ENCODE results near the gene OGA.
"Not testable (repeated sequence)": the region's sequence is repeated elsewhere in the genome, so short reads cannot be mapped to it uniquely, and the experiment has no call there.

Gene OGA

GRCh38 chr10:101797403-101798059 is 20.7 kb downstream of the OGA start:
- no peaks in the 10 kb centered on the region for H3K27me3 ChIP-seq (ENCODE audit: control insufficient read depth, insufficient read depth, low read length)
- peaks cover 29% of the 10 kb centered on the region for H3K36me3 ChIP-seq (ENCODE audit: control insufficient read depth, insufficient read depth, low read length)
- H3K9me3 ChIP-seq (ENCODE audit: control insufficient read depth, insufficient read depth, low read length): no peaks in the 10 kb centered on the region
- H3K27ac ChIP-seq (ENCODE audit: low read length): no peak overlapping the region
- no CpG with 5 or more reads among the region's 4 CpGs for WGBS (ENCODE audit: insufficient coverage, insufficient read length)
- no peak for DNase-seq (ENCODE audit: low read depth, low spot score)
- H3K4me1 ChIP-seq (ENCODE audit: control insufficient read depth, insufficient read depth, low read length): no peaks in the 10 kb centered on the region
- H3K4me3 ChIP-seq (ENCODE audit: low read length): no peak overlapping the region

- H3K4me3 ChIP-seq (ENCODE audit: low read length): no peak overlapping the region
- no peaks in the 10 kb centered on the region for H3K27me3 ChIP-seq (ENCODE audit: control insufficient read depth, insufficient read depth, low read length)
- no CpG with 5 or more reads among the region's 12 CpGs for WGBS (ENCODE audit: insufficient coverage, insufficient read length)
- no peaks in the 10 kb centered on the region for H3K4me1 ChIP-seq (ENCODE audit: control insufficient read depth, insufficient read depth, low read length)
- H3K36me3 ChIP-seq (ENCODE audit: control insufficient read depth, insufficient read depth, low read length): peaks cover 18% of the 10 kb centered on the region
- H3K9me3 ChIP-seq (ENCODE audit: control insufficient read depth, insufficient read depth, low read length): no peaks in the 10 kb centered on the region
- no peak overlapping the region for H3K27ac ChIP-seq (ENCODE audit: low read length)
- no peak for DNase-seq (ENCODE audit: low read depth, low spot score)
These were observed 24.7 kb downstream of the OGA start for GRCh38 chr10:101793526-101793925.

- no peaks in the 10 kb centered on the region for H3K9me3 ChIP-seq (ENCODE audit: control insufficient read depth, insufficient read depth, low read length)
- DNase-seq (ENCODE audit: low read depth, low spot score): no peak
- H3K27me3 ChIP-seq (ENCODE audit: control insufficient read depth, insufficient read depth, low read length): no peaks in the 10 kb centered on the region
- no peaks in the 10 kb centered on the region for H3K4me1 ChIP-seq (ENCODE audit: control insufficient read depth, insufficient read depth, low read length)
- no peak overlapping the region for H3K4me3 ChIP-seq (ENCODE audit: low read length)
- H3K27ac ChIP-seq (ENCODE audit: low read length): no peak overlapping the region
- H3K36me3 ChIP-seq (ENCODE audit: control insufficient read depth, insufficient read depth, low read length): peaks cover 22% of the 10 kb centered on the region
- WGBS (ENCODE audit: insufficient coverage, insufficient read length): no CpG with 5 or more reads among the region's 7 CpGs
These were observed 28.6 kb downstream of the OGA start for GRCh38 chr10:101789686-101790085.

- not testable (repeated sequence) for H3K4me3 ChIP-seq (ENCODE audit: low read length); H3K27ac ChIP-seq (ENCODE audit: low read length); H3K9me3 ChIP-seq (ENCODE audit: control insufficient read depth, insufficient read depth, low read length); H3K4me1 ChIP-seq (ENCODE audit: control insufficient read depth, insufficient read depth, low read length); DNase-seq (ENCODE audit: low read depth, low spot score); H3K27me3 ChIP-seq (ENCODE audit: control insufficient read depth, insufficient read depth, low read length)
- H3K36me3 ChIP-seq (ENCODE audit: control insufficient read depth, insufficient read depth, low read length): peaks cover 22% of the 10 kb centered on the region
- WGBS (ENCODE audit: insufficient coverage, insufficient read length): no CpG with 5 or more reads among the region's 9 CpGs
These were observed 29.0 kb downstream of the OGA start for GRCh38 chr10:101789231-101789630.

GRCh38 chr10:101785801-101786200 is 32.4 kb downstream of the OGA start:
- no CpG with 5 or more reads among the region's 2 CpGs for WGBS (ENCODE audit: insufficient coverage, insufficient read length)
- Histone ChIP-seq H3K36me3 (ENCODE audit: control insufficient read depth, insufficient read depth, low read length) (peaks cover 13% of the 10 kb centered on the region), H3K9me3 (ENCODE audit: control insufficient read depth, insufficient read depth, low read length) (no peaks in the 10 kb centered on the region), H3K27me3 (ENCODE audit: control insufficient read depth, insufficient read depth, low read length) (no peaks in the 10 kb centered on the region), H3K4me3 (ENCODE audit: low read length) (no peak overlapping the region), H3K27ac (ENCODE audit: low read length) (no peak overlapping the region), H3K4me1 (ENCODE audit: control insufficient read depth, insufficient read depth, low read length) (peaks cover 8% of the 10 kb centered on the region)
- no peak for DNase-seq (ENCODE audit: low read depth, low spot score)

- Histone ChIP-seq H3K27ac (ENCODE audit: low read length) (no peak overlapping the region), H3K9me3 (ENCODE audit: control insufficient read depth, insufficient read depth, low read length) (no peaks in the 10 kb centered on the region), H3K4me1 (ENCODE audit: control insufficient read depth, insufficient read depth, low read length) (peaks cover 15% of the 10 kb centered on the region), H3K36me3 (ENCODE audit: control insufficient read depth, insufficient read depth, low read length) (peaks cover 9% of the 10 kb centered on the region), H3K27me3 (ENCODE audit: control insufficient read depth, insufficient read depth, low read length) (no peaks in the 10 kb centered on the region), H3K4me3 (ENCODE audit: low read length) (no peak overlapping the region)
- no peak for DNase-seq (ENCODE audit: low read depth, low spot score)
- WGBS (ENCODE audit: insufficient coverage, insufficient read length): no CpG with 5 or more reads among the region's 2 CpGs
These were observed 33.7 kb downstream of the OGA start for GRCh38 chr10:101784558-101784957.

GRCh38 chr10:101783736-101784118 is 34.5 kb downstream of the OGA start:
- peaks cover 15% of the 10 kb centered on the region for H3K4me1 ChIP-seq (ENCODE audit: control insufficient read depth, insufficient read depth, low read length)
- no peak overlapping the region for H3K27ac ChIP-seq (ENCODE audit: low read length)
- no peaks in the 10 kb centered on the region for H3K9me3 ChIP-seq (ENCODE audit: control insufficient read depth, insufficient read depth, low read length)
- WGBS (ENCODE audit: insufficient coverage, insufficient read length): no CpG with 5 or more reads among the region's 10 CpGs
- no peak for DNase-seq (ENCODE audit: low read depth, low spot score)
- peaks cover 8% of the 10 kb centered on the region; the same call in 1 of the 2 replicates for H3K36me3 ChIP-seq (ENCODE audit: control insufficient read depth, insufficient read depth, low read length)
- no peaks in the 10 kb centered on the region for H3K27me3 ChIP-seq (ENCODE audit: control insufficient read depth, insufficient read depth, low read length)
- H3K4me3 ChIP-seq (ENCODE audit: low read length): peak overlapping the region; percentile 98; the same call in 1 of the 2 replicates

- no peaks in the 10 kb centered on the region for H3K9me3 ChIP-seq (ENCODE audit: control insufficient read depth, insufficient read depth, low read length)
- peaks cover 3% of the 10 kb centered on the region; the same call in 1 of the 2 replicates for H3K27me3 ChIP-seq (ENCODE audit: control insufficient read depth, insufficient read depth, low read length)
- DNase-seq (ENCODE audit: low read depth, low spot score): no peak
- no peak within 1 kb of the TSS for H3K27ac ChIP-seq (ENCODE audit: low read length)
- H3K36me3 ChIP-seq (ENCODE audit: control insufficient read depth, insufficient read depth, low read length): peaks cover 8% of the 10 kb centered on the region; the same call in 1 of the 2 replicates
- WGBS (ENCODE audit: insufficient coverage, insufficient read length): no CpG with 5 or more reads among the region's 57 CpGs
- peak within 1 kb of the TSS; percentile 98 for H3K4me3 ChIP-seq (ENCODE audit: low read length)
- peaks cover 15% of the 10 kb centered on the region for H3K4me1 ChIP-seq (ENCODE audit: control insufficient read depth, insufficient read depth, low read length)
These were observed 35.2 kb downstream of the OGA start, which contains the start of gene NPM3 for GRCh38 chr10:101782811-101783735. Gene NPM3, minus strand, starts transcription at chr10:101783446. Its CDS starts 56 bp downstream, at chr10:101783390.

- Histone ChIP-seq H3K27ac (ENCODE audit: low read length) (no peak overlapping the region), H3K36me3 (ENCODE audit: control insufficient read depth, insufficient read depth, low read length) (peaks cover 5% of the 10 kb centered on the region; the same call in 1 of the 2 replicates), H3K4me1 (ENCODE audit: control insufficient read depth, insufficient read depth, low read length) (peaks cover 19% of the 10 kb centered on the region), H3K9me3 (ENCODE audit: control insufficient read depth, insufficient read depth, low read length) (no peaks in the 10 kb centered on the region), H3K4me3 (ENCODE audit: low read length) (peak overlapping the region; percentile 98; the same call in 1 of the 2 replicates), H3K27me3 (ENCODE audit: control insufficient read depth, insufficient read depth, low read length) (peaks cover 11% of the 10 kb centered on the region; the same call in 1 of the 2 replicates)
- no peak for DNase-seq (ENCODE audit: low read depth, low spot score)
- no CpG with 5 or more reads among the region's 17 CpGs for WGBS (ENCODE audit: insufficient coverage, insufficient read length)
These were observed 36.0 kb downstream of the OGA start for GRCh38 chr10:101781984-101782810.

- no peaks in the 10 kb centered on the region for H3K9me3 ChIP-seq (ENCODE audit: control insufficient read depth, insufficient read depth, low read length)
- H3K4me1 ChIP-seq (ENCODE audit: control insufficient read depth, insufficient read depth, low read length): peaks cover 19% of the 10 kb centered on the region
- H3K27me3 ChIP-seq (ENCODE audit: control insufficient read depth, insufficient read depth, low read length): peaks cover 17% of the 10 kb centered on the region
- WGBS (ENCODE audit: insufficient coverage, insufficient read length): no CpG with 5 or more reads among the region's 7 CpGs
- no peak for DNase-seq (ENCODE audit: low read depth, low spot score)
- H3K27ac ChIP-seq (ENCODE audit: low read length): no peak overlapping the region
- no peak overlapping the region for H3K4me3 ChIP-seq (ENCODE audit: low read length)
- peaks cover 5% of the 10 kb centered on the region; the same call in 1 of the 2 replicates for H3K36me3 ChIP-seq (ENCODE audit: control insufficient read depth, insufficient read depth, low read length)
These were observed 36.6 kb downstream of the OGA start for GRCh38 chr10:101781655-101781983.

Measured in iPS DF 6.9 (cell line).